HCT116 (cell line): Measurements from ENCODE around the gene ASNSD1. TPM values are rescaled to one million over a fixed set of nuclear protein-coding genes. Genes with fewer than 3 reads are reported as not detected.
A peak's percentile ranks its signal among the peaks of the same experiment; 100 is the strongest.

Experiments used
- ATAC-seq: fragments of 200-7000 bp; cut with Tn5 transposase; 2 replicates; pipeline ENCODE4 v1.9.1; 2020; ENCODE audit warnings: mild to moderate bottlenecking, moderate library complexity
- BruUV-seq: library from RNA; stranded (reverse); fragments of 400-500 nt; replicated peaks from 2 replicates; lab custom pipeline; 2021; lab: Mats Ljungman, UMichigan
- CTCF ChIA-PET: fragments of 300-600 bp; sonication (Branson Sonifier 250); formaldehyde crosslinking; loops from one replicate; lab custom pipeline; 2021; ENCODE audit warnings: antibody characterized with exemption; lab: Charles Lee
- POLR2A ChIA-PET: fragments of 300-600, 350-600 bp; sonication (Branson Sonifier 250); formaldehyde crosslinking; loops from one replicate; lab custom pipeline; 2021; ENCODE audit warnings: antibody characterized with exemption; lab: Charles Lee
- RAD21 ChIA-PET, 2 experiments: fragments of 300-600 bp; sonication (Branson Sonifier 250); formaldehyde crosslinking; loops; one replicate each; lab custom pipeline; 2023; ENCODE audit warnings: low total read pairs in 2 of 2; ENCODE audit not compliant: uncharacterized antibody in 2 of 2, unreplicated experiment in 2 of 2, low non-redundant PET in 1 of 2; lab: Charles Lee
- DNase-seq: peaks from one replicate; pipeline ENCODE4 v3.0.0-alpha.2; 2010; ENCODE audit warnings: low read depth, low spot score
- H2AFZ ChIP-seq: fragments of 200-600 bp; shearing (Covaris generic), sonication (generic); 2 replicates; pipeline ENCODE4 v1.6.1; 2017; ENCODE audit warnings: low read depth, mixed run types, mixed read lengths, antibody characterized with exemption, low read length; ENCODE audit not compliant: poor library complexity, severe bottlenecking
- H3K27ac ChIP-seq: 2 replicates; pipeline ENCODE4 v1.5.1; 2012; ENCODE audit warnings: low read depth, low read length
- H3K27me3 ChIP-seq: fragments of 200-600 bp; sonication (generic); 2 replicates; pipeline ENCODE4 v1.6.1; 2016; ENCODE audit warnings: mixed run types, low read length, mixed read lengths; ENCODE audit not compliant: insufficient read depth
- H3K36me3 ChIP-seq, 2 experiments: fragments of 200-500 bp in 1 of 2; fragments of 200-600 bp in 1 of 2; sonication (Bioruptor generic) in 1 of 2; sonication (generic) in 1 of 2; 2 replicates each; pipeline versions ENCODE4 v1.5.1 to v1.6.1; 2014 to 2016; ENCODE audit warnings: low read length in 2 of 2, inconsistent platforms in 1 of 2, mixed read lengths in 1 of 2, mixed run types in 1 of 2; ENCODE audit not compliant: insufficient read depth in 2 of 2, control insufficient read depth in 1 of 2
- H3K4me1 ChIP-seq, 2 experiments: fragments of 200-600 bp in 1 of 2; sonication (generic) in 1 of 2; 2 replicates each; pipeline versions ENCODE4 v1.5.1 to v1.6.1; 2012 to 2017; ENCODE audit warnings: low read length in 2 of 2, inconsistent platforms in 1 of 2, mild to moderate bottlenecking in 1 of 2, mixed read lengths in 1 of 2, mixed run types in 1 of 2, moderate library complexity in 1 of 2; ENCODE audit not compliant: insufficient read depth in 2 of 2, control insufficient read depth in 1 of 2
- H3K4me2 ChIP-seq: fragments of 200-600 bp; sonication (generic); 2 replicates; pipeline ENCODE4 v1.6.1; 2017; ENCODE audit warnings: mixed run types, low read length, mixed read lengths
- H3K4me3 ChIP-seq, 2 experiments: fragments of 200-600 bp in 1 of 2; sonication (generic) in 1 of 2; replicated peaks in 1 of 2; 2 replicates each; pipeline ENCODE4 v1.5.1; 2011 to 2016; ENCODE audit warnings: low read length in 2 of 2, control low read depth in 1 of 2, low read depth in 1 of 2, mild to moderate bottlenecking in 1 of 2, mixed read lengths in 1 of 2, mixed run types in 1 of 2
- H3K79me2 ChIP-seq: fragments of 200-600 bp; sonication (generic); 2 replicates; pipeline ENCODE4 v1.6.1; 2017; ENCODE audit warnings: mild to moderate bottlenecking, mixed run types, low read length, moderate library complexity, mixed read lengths; ENCODE audit not compliant: insufficient read depth
- H3K9ac ChIP-seq: fragments of 200-600 bp; sonication (generic); 2 replicates; pipeline ENCODE4 v1.6.1; 2016; ENCODE audit warnings: low read length, mixed read lengths
- H3K9me2 ChIP-seq: fragments of 200-600 bp; sonication (generic), shearing (Covaris generic); 2 replicates; pipeline ENCODE4 v1.6.1; 2017; ENCODE audit warnings: mixed run types, mild to moderate bottlenecking, moderate library complexity; ENCODE audit not compliant: insufficient read depth
- H3K9me3 ChIP-seq, 2 experiments: fragments of 200-500 bp in 1 of 2; fragments of 200-600 bp in 1 of 2; sonication (Bioruptor generic) in 1 of 2; sonication (generic) in 1 of 2; 2 replicates each; pipeline ENCODE4 v1.6.1; 2014 to 2017; ENCODE audit warnings: low read length in 2 of 2, mixed read lengths in 2 of 2, inconsistent platforms in 1 of 2, low read depth in 1 of 2, mild to moderate bottlenecking in 1 of 2, mixed run types in 1 of 2, moderate library complexity in 1 of 2; ENCODE audit not compliant: control insufficient read depth in 1 of 2, insufficient read depth in 1 of 2
- H4K20me1 ChIP-seq: fragments of 200-600 bp; sonication (generic), shearing (Covaris generic); 2 replicates; pipeline ENCODE4 v1.6.1; 2017; ENCODE audit warnings: mixed run types, mild to moderate bottlenecking, moderate library complexity; ENCODE audit not compliant: insufficient read depth
- CBX3 ChIP-seq: IDR thresholded peaks from 2 replicates; pipeline ENCODE4 v1.6.1; 2012; ENCODE audit warnings: low read depth
- ELF1 ChIP-seq: IDR thresholded peaks from 2 replicates; pipeline ENCODE4 v1.6.1; 2012; ENCODE audit warnings: low read depth, borderline replicate concordance
- POLR2AphosphoS5 ChIP-seq: IDR thresholded peaks from 2 replicates; pipeline ENCODE4 v1.6.1; 2011; ENCODE audit warnings: mild to moderate bottlenecking, low read depth, low read length, moderate library complexity
- RAD21 ChIP-seq: IDR thresholded peaks from 2 replicates; pipeline ENCODE4 v1.6.1; 2012; ENCODE audit warnings: low read depth, mild to moderate bottlenecking
- REST ChIP-seq: IDR thresholded peaks from 2 replicates; pipeline ENCODE4 v1.6.1; 2012; ENCODE audit warnings: low read depth
- SP1 ChIP-seq: IDR thresholded peaks from 2 replicates; pipeline ENCODE4 v1.6.1; 2012; ENCODE audit warnings: low read depth
- SRF ChIP-seq: IDR thresholded peaks from 2 replicates; pipeline ENCODE4 v1.6.1; 2012; ENCODE audit warnings: low read depth
- YY1 ChIP-seq: IDR thresholded peaks from 2 replicates; pipeline ENCODE4 v1.6.1; 2011; ENCODE audit warnings: low read length, low read depth, moderate library complexity, mild to moderate bottlenecking; ENCODE audit not compliant: insufficient replicate concordance; ENCODE audit errors: extremely low read depth
- intact Hi-C: fragments of 100-400 bp; cut with micrococcal nuclease; formaldehyde crosslinking; loops from 2 replicates; pipeline ENCODE4 v1.10.0; 2022
- total RNA-seq: library from RNA; stranded (reverse); gene quantifications from one replicate; pipeline ENCODE4 v1.2.1, GENCODE V29; 2021; ENCODE audit not compliant: unreplicated experiment
- TF ChIP-seq, protein P1 (sequence below), 3 experiments: fragments of 200-600 bp in 1 of 3; sonication (generic) in 1 of 3; IDR thresholded peaks in 2 of 3; conservative IDR thresholded peaks in 1 of 3; 2 replicates each; pipeline ENCODE4 v1.5.1; 2012 to 2017; ENCODE audit warnings: low read depth in 2 of 3, low read length in 2 of 3, antibody characterized with exemption in 1 of 3, borderline replicate concordance in 1 of 3, control low read depth in 1 of 3, mild to moderate bottlenecking in 1 of 3, mixed read lengths in 1 of 3, mixed run types in 1 of 3, moderate library complexity in 1 of 3; ENCODE audit not compliant: insufficient read depth in 1 of 3

Gene ASNSD1
- total RNA-seq, 1 experiment from 2014 or later, result 33.6 TPM

DNA sequence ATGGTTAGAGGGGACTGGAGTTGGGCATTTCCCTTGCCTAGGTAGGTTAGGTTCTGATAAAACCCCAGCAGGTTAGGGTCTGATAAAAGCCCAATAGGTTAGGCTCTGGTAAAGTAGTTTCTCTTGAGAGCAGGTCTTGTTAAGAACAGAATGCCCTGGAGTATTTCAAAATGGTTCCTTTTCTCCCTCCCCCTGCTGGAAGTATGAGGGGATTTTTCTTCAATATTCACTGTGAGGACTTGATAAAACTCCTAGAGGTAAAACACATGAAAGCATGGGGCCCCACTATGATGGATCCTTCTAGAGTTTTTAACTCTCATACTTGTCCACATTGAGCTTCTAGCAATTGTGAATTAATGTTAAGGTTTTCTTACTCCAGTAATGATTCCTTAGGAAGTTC lies 40.8 kb downstream of the ASNSD1 start:
- peak; percentile 63 for ATAC-seq
- H3K79me2 ChIP-seq, result no peaks in the 10 kb centered on the region
- H3K9me2 ChIP-seq, result no peaks in the 10 kb centered on the region
- no peaks in the 10 kb centered on the region for H3K27me3 ChIP-seq
- H3K4me3 ChIP-seq, result no peak overlapping the region
- no peak for TF ChIP-seq POLR2AphosphoS5
- TF ChIP-seq, protein P1, sequence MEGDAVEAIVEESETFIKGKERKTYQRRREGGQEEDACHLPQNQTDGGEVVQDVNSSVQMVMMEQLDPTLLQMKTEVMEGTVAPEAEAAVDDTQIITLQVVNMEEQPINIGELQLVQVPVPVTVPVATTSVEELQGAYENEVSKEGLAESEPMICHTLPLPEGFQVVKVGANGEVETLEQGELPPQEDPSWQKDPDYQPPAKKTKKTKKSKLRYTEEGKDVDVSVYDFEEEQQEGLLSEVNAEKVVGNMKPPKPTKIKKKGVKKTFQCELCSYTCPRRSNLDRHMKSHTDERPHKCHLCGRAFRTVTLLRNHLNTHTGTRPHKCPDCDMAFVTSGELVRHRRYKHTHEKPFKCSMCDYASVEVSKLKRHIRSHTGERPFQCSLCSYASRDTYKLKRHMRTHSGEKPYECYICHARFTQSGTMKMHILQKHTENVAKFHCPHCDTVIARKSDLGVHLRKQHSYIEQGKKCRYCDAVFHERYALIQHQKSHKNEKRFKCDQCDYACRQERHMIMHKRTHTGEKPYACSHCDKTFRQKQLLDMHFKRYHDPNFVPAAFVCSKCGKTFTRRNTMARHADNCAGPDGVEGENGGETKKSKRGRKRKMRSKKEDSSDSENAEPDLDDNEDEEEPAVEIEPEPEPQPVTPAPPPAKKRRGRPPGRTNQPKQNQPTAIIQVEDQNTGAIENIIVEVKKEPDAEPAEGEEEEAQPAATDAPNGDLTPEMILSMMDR (IDR thresholded peaks at IDR 0.05 in 2 of 3, conservative IDR thresholded peaks at IDR 0.05 in 1 of 3; ENCODE audit: borderline replicate concordance in 1 of 3, insufficient read depth in 1 of 3, low read depth in 2 of 3, low read length in 2 of 3), result peak in 2 of 3 experiments; percentile 30; a peak in 4 of 6 replicates
- TF ChIP-seq SP1, result no peak
- no peak for TF ChIP-seq RAD21
- POLR2A ChIA-PET, result no interaction called here
- H3K9ac ChIP-seq, result no peak overlapping the region
- intact Hi-C loops, result no loop called here
- H4K20me1 ChIP-seq, result no peaks in the 10 kb centered on the region
- peaks cover 0 to 3% of the 10 kb centered on the region in 2 experiments; a peak in 1 of 4 replicates for H3K4me1 ChIP-seq
- BruUV-seq, result no TSS peak
- no peak overlapping the region for H2AFZ ChIP-seq
- H3K36me3 ChIP-seq, result no peaks in the 10 kb centered on the region
- H3K9me3 ChIP-seq, result no peaks in the 10 kb centered on the region
- DNase-seq, result no peak
- H3K27ac ChIP-seq, result no peak overlapping the region
- CTCF ChIA-PET, result no interaction called here
- H3K4me2 ChIP-seq, result no peak overlapping the region
- RAD21 ChIA-PET, result no interaction called here

DNA sequence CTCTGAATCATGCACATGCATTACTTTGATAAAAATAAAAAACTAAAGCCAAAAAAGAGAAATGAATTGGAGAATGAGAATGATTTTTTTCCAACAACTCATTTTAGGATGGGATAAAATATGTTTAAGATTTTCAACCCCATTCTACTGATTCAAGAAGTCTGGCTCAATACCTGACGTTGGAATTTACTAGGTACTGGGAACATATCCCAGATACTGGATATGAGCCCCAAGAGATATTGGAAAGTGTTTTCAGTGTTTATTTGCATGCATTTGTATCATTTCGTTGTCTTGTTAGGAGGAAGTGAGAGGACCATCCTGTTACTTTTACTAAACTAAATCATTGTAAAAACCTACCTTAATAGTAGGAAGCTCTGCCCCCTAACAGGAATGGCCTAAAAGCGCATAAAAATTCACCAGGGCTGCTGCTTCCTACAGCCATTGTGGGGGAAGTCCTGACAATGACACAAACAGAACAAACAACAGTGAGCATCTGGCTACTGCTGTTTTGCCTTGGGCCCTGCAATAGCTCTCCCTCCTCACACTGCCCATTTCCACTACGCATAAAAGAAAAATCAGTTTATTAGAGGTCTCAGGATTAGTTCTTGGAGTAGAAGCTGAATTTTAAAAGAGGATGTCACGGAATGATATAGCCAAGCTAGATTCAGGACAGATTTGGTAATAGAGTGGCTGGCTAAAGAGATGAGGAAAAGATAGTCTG lies 48.4 kb downstream of the ASNSD1 start:
- BruUV-seq, result no TSS peak
- ChIA-PET CTCF (no interaction called here), RAD21 (no interaction called here), POLR2A (no interaction called here)
- Histone ChIP-seq H3K9me2 (no peaks in the 10 kb centered on the region), H3K4me1 (no peaks in the 10 kb centered on the region), H3K9ac (no peak overlapping the region), H3K4me2 (no peak overlapping the region), H3K27ac (no peak overlapping the region), H3K79me2 (no peaks in the 10 kb centered on the region), H4K20me1 (no peaks in the 10 kb centered on the region), H2AFZ (no peak overlapping the region), H3K36me3 (no peaks in the 10 kb centered on the region), H3K27me3 (no peaks in the 10 kb centered on the region), H3K9me3 (no peaks in the 10 kb centered on the region), H3K4me3 (no peak overlapping the region)
- intact Hi-C loops, result no loop called here
- DNase-seq (no peak), ATAC-seq (no peak)
- TF ChIP-seq, protein P1 (IDR thresholded peaks at IDR 0.05 in 2 of 3, conservative IDR thresholded peaks at IDR 0.05 in 1 of 3; ENCODE audit: borderline replicate concordance in 1 of 3, insufficient read depth in 1 of 3, low read depth in 2 of 3, low read length in 2 of 3), result no peak
- TF ChIP-seq SP1 (no peak), YY1 (no peak), ELF1 (no peak), CBX3 (no peak), REST (no peak), SRF (no peak), RAD21 (no peak)
